GM18868 (cell line): ENCODE results near the gene TNXB.
"Not testable (repeated sequence)": the region's sequence is repeated elsewhere in the genome, so short reads cannot be mapped to it uniquely, and the experiment has no call there.

Source experiments
- ATAC-seq: cut with Tn5 transposase; IDR thresholded peaks from one replicate; pipeline ENCODE4 v1.9.1; 2021; ENCODE audit warnings: mild to moderate bottlenecking, moderate library complexity; ENCODE audit not compliant: unreplicated experiment

Gene TNXB

DNA sequence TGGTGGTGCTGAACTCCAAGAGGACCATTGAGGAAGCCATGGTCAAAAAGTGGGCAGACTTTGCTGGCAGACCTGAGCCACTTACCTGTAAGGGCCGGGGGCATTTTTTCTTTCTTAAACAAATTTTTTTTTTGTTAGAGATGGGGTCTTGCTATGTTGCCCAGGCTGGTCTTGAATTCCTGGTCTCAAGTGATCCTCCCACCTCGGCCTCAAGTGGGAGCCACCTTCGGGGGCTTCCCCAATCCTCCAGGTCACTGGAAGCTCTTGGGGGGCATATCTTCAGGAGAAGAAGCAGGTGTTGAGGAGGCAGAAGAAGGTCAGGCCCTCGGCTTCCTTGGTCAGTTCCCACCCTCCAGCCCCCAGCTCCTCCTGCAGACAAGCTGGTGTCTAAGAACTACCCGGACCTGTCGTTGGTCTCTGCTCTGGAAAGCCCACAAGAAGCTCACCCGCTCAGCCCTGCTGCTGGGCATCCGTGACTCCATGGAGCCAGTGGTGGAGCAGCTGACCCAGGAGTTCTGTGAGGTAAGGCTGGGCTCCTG is 103.1 kb downstream of the TNXB start:
- ATAC-seq: not testable (repeated sequence)

DNA sequence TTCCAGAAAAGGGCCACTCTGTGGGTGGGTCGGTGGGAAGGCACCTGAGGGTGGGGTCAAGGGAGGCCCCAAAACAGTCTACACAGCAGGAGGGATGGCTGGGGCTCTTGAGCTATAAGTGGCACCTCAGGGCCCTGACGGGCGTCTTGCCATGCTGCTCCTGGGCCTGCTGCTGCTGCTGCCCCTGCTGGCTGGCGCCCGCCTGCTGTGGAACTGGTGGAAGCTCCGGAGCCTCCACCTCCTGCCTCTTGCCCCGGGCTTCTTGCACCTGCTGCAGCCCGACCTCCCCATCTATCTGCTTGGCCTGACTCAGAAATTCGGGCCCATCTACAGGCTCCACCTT is 103.6 kb downstream of the TNXB start:
- ATAC-seq: not testable (repeated sequence)

DNA sequence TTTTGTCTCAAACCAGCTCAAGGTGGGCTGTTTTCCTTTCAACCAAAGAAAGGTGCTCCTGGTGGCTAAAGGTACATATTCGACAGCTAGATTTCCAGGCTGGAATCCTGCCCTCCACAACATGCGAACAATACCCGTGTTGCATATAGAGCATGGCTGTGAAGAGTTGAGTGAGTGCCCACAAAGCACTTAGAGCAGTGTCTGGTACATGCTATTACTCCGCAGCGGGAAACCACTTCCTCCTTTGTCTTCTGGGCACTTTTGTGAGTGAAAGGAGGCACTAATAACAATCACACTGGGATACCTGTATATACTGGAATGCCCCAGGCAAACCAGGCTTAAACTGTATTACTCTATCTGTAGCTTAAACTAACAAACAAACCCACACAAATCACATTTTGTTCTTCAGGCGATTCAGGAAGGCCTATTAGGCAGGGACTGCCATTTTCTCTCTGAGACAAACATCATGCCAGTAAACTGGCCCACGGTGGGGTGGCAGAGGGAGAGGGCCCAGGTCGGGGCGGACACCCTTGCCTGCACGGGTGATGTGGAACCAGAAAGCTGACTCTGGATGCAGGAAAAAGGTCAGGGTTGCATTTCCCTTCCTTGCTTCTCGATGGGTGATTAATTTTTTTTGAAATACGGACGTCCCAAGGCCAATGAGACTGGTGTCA is 104.1 kb downstream of the TNXB start:
- not testable (repeated sequence) for ATAC-seq

DNA sequence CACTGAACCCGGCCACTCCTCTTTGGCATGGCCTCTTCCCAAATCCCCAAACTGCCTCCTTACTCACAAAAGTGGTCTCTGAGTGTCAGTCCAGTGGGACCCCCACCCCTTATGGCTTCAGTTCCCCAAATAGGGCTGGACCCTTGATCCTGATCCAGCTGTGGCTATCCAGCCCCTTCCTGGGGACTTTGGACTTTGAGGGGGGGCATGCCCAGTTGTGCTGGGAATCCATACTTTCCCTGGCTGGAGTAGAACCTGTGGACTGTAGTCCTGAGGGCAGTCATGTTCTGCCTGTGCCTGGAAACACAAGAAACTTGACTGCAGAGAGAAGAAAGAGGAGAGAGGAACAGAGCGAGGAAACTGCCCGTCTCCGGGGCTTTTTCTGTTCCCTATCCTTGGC is 104.7 kb downstream of the TNXB start:
- ATAC-seq: not testable (repeated sequence)

DNA sequence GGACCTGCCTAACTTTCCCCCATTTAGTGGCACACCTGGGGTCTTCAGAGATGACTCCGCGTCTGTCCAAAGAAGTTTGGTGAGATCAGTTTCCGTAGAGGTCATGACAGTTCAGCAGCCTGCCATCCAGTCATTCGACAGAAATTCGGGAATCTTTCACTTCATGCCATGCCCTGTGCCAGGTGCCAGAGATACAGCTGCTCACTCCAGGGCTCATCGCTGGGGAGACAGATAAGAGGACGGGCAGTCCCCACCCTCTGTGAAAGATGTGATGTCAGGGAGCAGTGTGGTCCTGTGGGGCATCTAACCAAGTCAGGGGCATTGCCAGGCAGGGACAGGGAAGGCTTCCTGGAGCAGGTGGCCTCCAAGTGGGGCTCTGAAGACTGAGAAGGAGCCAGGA is 105.8 kb downstream of the TNXB start:
- ATAC-seq: not testable (repeated sequence)

DNA sequence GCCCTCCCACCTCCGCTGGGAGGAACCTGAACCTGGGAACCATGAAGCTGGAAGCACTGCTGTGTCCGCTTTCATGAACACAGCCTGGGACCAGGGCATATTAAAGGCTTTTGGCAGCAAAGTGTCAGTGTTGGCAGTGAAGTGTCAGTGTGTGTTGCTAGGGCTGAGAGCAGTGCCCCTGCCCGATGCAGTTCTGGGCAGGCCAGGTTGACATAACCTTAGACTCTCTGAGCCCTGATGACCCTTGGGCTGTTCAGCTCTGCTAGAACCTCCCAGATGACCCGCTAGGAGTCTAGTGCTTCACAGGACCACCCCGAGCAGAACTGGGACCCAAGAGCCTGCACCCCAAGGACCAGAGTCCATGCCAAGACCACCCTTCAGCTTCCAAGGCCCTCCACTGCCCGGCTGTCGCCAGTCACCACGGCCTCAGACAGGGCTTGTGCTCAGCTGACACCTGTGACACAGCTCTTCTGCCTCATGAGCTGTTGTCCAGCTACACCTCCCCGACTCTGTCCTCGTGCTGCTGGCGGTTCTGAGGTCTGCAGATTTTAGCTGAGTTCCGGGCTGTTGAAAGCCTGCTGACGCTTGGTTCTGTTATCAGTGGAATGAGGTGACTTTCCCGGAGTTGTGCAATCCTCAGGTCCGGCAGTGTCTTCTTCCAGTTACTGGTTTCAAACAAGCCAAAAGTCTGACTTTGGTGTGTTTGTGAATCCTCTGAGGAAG is 106.4 kb downstream of the TNXB start:
- ATAC-seq: not testable (repeated sequence)

DNA sequence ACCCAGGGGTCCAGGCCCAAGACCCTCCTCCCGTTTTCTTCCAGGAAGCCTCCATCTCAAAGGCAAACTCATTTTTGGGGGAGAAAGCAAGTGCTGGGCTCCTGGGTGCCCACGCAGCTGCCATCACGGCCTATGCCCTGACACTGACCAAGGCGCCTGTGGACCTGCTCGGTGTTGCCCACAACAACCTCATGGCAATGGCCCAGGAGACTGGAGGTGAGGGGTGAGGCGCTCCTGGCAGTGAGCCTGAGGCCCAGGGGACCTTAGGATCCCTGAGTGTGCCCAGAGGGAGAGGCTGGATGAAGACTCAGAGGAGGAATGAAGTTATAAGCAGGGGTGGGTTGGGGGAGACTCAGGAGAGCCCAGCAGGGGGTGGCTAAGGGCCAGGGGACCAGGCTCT is 112.8 kb downstream of the TNXB start:
- not testable (repeated sequence) for ATAC-seq

DNA sequence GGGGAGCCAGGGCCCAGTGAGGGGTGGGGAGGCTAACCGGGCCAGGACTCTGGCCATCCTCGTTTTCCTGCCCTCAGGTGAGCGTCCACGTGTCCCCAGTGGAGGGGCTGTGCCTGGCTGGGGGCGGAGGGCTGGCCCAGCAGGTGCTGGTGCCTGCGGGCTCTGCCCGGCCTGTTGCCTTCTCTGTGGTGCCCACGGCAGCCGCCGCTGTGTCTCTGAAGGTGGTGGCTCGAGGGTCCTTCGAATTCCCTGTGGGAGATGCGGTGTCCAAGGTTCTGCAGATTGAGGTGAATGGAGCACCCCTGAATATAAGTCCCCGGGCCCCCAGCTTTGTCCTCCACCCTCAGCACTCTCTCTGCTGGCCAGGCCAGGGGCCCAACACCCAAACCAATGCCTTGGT is 114.7 kb downstream of the TNXB start:
- ATAC-seq: not testable (repeated sequence)
